ENCODE measurements around the gene NDUFC2. TPM values are rescaled to one million over a fixed set of nuclear protein-coding genes. Genes with fewer than 3 reads are reported as not detected.

Gene NDUFC2
- total and polyA plus RNA-seq, 2 of the 8 experiments (the other 6 are each of a cell fraction or from before 2014, with no cell fraction given): 216 to 356 TPM

GRCh38 chr11:78019808-78020207, 59.9 kb downstream of the NDUFC2 start (continued):
- TF ChIP-seq MAX (IDR thresholded peaks at IDR 0.05): no peak
- no peak for TF ChIP-seq CREB1 (IDR thresholded peaks at IDR 0.05)

Other genes starting within 250 kb of the NDUFC2 start
- gene INTS4, start 85.2 kb downstream of the NDUFC2 start, total RNA-seq (2021; fragmentation: NEBNext Ultra II Directional; extraction: Animal tissue kit (Norgen Biotek cat#: 25700)): 31.3 and 33.4 TPM in 2 replicates
- 24.7 and 27.0 TPM in 2 replicates for gene INTS4, start 85.2 kb downstream of the NDUFC2 start, polyA plus RNA-seq (2011; rRNA removed)
- gene KCTD14, start 56.6 kb downstream of the NDUFC2 start, total RNA-seq (2021; fragmentation: NEBNext Ultra II Directional; extraction: Animal tissue kit (Norgen Biotek cat#: 25700)): 21.6 and 22.7 TPM in 2 replicates
- 15.2 and 24.9 TPM in 2 replicates for gene KCTD14, start 56.6 kb downstream of the NDUFC2 start, polyA plus RNA-seq (2011; rRNA removed)
- gene THRSP, start 16.0 kb downstream of the NDUFC2 start, total RNA-seq (2021; fragmentation: NEBNext Ultra II Directional; extraction: Animal tissue kit (Norgen Biotek cat#: 25700)): not detected in 2 replicates
- gene THRSP, start 16.0 kb downstream of the NDUFC2 start, polyA plus RNA-seq (2011; rRNA removed): 0.11 TPM in 1 of 2 replicates, not detected in the other
- 56.9 and 66.7 TPM in 2 replicates for gene ALG8, start 59.8 kb upstream of the NDUFC2 start, total RNA-seq (2021; fragmentation: NEBNext Ultra II Directional; extraction: Animal tissue kit (Norgen Biotek cat#: 25700))
- gene ALG8, start 59.8 kb upstream of the NDUFC2 start, polyA plus RNA-seq (2011; rRNA removed): 45.5 and 84.3 TPM in 2 replicates
- 4.1 and 6.2 TPM in 2 replicates for gene KCTD21, start 108.8 kb upstream of the NDUFC2 start, total RNA-seq (2021; fragmentation: NEBNext Ultra II Directional; extraction: Animal tissue kit (Norgen Biotek cat#: 25700))
- gene KCTD21, start 108.8 kb upstream of the NDUFC2 start, polyA plus RNA-seq (2011; rRNA removed): 3.2 and 5.0 TPM in 2 replicates
- gene USP35, start 109.1 kb upstream of the NDUFC2 start, total RNA-seq (2021; fragmentation: NEBNext Ultra II Directional; extraction: Animal tissue kit (Norgen Biotek cat#: 25700)): 6.8 and 7.8 TPM in 2 replicates
- 4.6 and 7.2 TPM in 2 replicates for gene USP35, start 109.1 kb upstream of the NDUFC2 start, polyA plus RNA-seq (2011; rRNA removed)

Data from H1 (cell line).